H1 (cell line): Measurements from ENCODE around the gene GSDMA. TPM values are rescaled to one million over a fixed set of nuclear protein-coding genes. Genes with fewer than 3 reads are reported as not detected.

Experiments used
- CEBPB ChIP-seq: IDR thresholded peaks from 2 replicates; pipeline ENCODE4 v1.6.1; 2012; ENCODE audit warnings: low read depth, low read length
- EP300 ChIP-seq, 2 experiments: IDR thresholded peaks; 1 replicate in 1 of 2; 2 replicates in 1 of 2; pipeline ENCODE4 v1.6.1; 2011 to 2012; ENCODE audit warnings: low read depth in 2 of 2, low read length in 2 of 2, mild to moderate bottlenecking in 2 of 2, borderline replicate concordance in 1 of 2, inconsistent platforms in 1 of 2, moderate library complexity in 1 of 2
- GABPA ChIP-seq: IDR thresholded peaks from 2 replicates; pipeline ENCODE4 v1.6.1; 2011; ENCODE audit warnings: mild to moderate bottlenecking, low read length, moderate library complexity, borderline replicate concordance; ENCODE audit not compliant: insufficient read depth
- RAD21 ChIP-seq, 2 experiments: IDR thresholded peaks in 1 of 2; conservative IDR thresholded peaks in 1 of 2; 2 replicates each; pipeline ENCODE4 v1.6.1; 2011; ENCODE audit warnings: low read depth in 2 of 2, low read length in 2 of 2, improper control_type of control experiment in 1 of 2, inconsistent platforms in 1 of 2, mild to moderate bottlenecking in 1 of 2, moderate library complexity in 1 of 2
- RNF2 ChIP-seq: fragments of 200-900, 300-1000 bp; sonication (generic); IDR thresholded peaks from 2 replicates; pipeline ENCODE4 v1.7.1; 2016; ENCODE audit warnings: borderline replicate concordance, low read depth, mild to moderate bottlenecking, antibody characterized with exemption, low read length; ENCODE audit not compliant: poor library complexity, severe bottlenecking; ENCODE audit errors: missing control alignments
- SP4 ChIP-seq: IDR thresholded peaks from 2 replicates; pipeline ENCODE4 v1.6.1; 2012; ENCODE audit warnings: low read length, inconsistent platforms
- TAF1 ChIP-seq: IDR thresholded peaks from 2 replicates; pipeline ENCODE4 v1.6.1; 2011; ENCODE audit warnings: mild to moderate bottlenecking, low read depth, low read length
- polyA plus RNA-seq, 7 experiments: library from polyadenylated mRNA; depleted of rRNA in 3 of 7; stranded (reverse) in 5 of 7; unstranded in 2 of 7; fragments of >200 nt in 5 of 7; fragments of 200-250 nt in 2 of 7; gene quantifications; 1 replicate in 5 of 7; 2 replicates in 1 of 7; 4 replicates in 1 of 7; pipeline versions ENCODE4 v1.2.1 to v1.2.3, GENCODE V29; 2011 to 2013; ENCODE audit warnings: missing spikeins in 2 of 7, mixed read lengths in 2 of 7
- total RNA-seq: library from RNA; stranded (reverse); fragmentation: NEBNext Ultra II Directional; extraction: Animal tissue kit (Norgen Biotek cat#: 25700); gene quantifications from 2 replicates; pipeline ENCODE4 v1.2.1, GENCODE V29; 2021
- TF ChIP-seq, protein P1 (sequence below): fragments of 300-600 bp; sonication (generic); IDR thresholded peaks from 2 replicates; pipeline ENCODE4 v1.7.1; 2012; ENCODE audit warnings: low read length, moderate library complexity, mild to moderate bottlenecking, inconsistent platforms; ENCODE audit not compliant: insufficient replicate concordance

Gene GSDMA
- total and polyA plus RNA-seq, 2 of the 8 experiments (the other 6 are each of a cell fraction or from before 2014, with no cell fraction given) = 0.03 TPM; not detected in 1

DNA sequence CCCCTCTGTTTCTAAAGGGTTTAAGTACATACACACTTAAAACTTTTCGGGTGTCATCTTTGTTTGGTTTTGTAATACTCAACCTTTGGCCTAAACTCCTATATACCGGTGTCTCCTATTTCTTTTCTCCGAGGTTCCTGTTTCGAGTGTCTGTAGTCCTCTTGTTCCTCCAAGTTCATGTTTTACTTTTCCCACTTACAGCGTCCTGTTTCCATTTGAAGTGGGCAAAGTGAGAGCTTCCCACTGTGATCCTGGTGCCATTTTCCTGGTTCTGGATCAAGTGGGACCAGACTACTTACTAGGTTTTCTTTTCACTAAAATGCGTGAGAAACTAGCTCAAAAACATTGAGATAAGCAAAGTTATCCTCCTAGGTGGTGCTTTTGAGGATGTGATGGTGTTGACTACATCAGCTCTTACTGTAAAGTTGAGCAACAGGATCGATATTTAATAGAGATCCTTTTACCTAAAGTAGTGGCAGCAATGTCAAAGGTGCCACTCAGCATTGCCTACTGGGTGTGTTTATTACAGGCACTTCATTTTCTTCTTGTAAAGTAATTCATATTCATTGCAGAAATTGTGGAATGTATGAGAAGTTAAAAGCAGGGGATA, 19.1 kb downstream of the GSDMA start (continued):
- TF ChIP-seq, protein P1, sequence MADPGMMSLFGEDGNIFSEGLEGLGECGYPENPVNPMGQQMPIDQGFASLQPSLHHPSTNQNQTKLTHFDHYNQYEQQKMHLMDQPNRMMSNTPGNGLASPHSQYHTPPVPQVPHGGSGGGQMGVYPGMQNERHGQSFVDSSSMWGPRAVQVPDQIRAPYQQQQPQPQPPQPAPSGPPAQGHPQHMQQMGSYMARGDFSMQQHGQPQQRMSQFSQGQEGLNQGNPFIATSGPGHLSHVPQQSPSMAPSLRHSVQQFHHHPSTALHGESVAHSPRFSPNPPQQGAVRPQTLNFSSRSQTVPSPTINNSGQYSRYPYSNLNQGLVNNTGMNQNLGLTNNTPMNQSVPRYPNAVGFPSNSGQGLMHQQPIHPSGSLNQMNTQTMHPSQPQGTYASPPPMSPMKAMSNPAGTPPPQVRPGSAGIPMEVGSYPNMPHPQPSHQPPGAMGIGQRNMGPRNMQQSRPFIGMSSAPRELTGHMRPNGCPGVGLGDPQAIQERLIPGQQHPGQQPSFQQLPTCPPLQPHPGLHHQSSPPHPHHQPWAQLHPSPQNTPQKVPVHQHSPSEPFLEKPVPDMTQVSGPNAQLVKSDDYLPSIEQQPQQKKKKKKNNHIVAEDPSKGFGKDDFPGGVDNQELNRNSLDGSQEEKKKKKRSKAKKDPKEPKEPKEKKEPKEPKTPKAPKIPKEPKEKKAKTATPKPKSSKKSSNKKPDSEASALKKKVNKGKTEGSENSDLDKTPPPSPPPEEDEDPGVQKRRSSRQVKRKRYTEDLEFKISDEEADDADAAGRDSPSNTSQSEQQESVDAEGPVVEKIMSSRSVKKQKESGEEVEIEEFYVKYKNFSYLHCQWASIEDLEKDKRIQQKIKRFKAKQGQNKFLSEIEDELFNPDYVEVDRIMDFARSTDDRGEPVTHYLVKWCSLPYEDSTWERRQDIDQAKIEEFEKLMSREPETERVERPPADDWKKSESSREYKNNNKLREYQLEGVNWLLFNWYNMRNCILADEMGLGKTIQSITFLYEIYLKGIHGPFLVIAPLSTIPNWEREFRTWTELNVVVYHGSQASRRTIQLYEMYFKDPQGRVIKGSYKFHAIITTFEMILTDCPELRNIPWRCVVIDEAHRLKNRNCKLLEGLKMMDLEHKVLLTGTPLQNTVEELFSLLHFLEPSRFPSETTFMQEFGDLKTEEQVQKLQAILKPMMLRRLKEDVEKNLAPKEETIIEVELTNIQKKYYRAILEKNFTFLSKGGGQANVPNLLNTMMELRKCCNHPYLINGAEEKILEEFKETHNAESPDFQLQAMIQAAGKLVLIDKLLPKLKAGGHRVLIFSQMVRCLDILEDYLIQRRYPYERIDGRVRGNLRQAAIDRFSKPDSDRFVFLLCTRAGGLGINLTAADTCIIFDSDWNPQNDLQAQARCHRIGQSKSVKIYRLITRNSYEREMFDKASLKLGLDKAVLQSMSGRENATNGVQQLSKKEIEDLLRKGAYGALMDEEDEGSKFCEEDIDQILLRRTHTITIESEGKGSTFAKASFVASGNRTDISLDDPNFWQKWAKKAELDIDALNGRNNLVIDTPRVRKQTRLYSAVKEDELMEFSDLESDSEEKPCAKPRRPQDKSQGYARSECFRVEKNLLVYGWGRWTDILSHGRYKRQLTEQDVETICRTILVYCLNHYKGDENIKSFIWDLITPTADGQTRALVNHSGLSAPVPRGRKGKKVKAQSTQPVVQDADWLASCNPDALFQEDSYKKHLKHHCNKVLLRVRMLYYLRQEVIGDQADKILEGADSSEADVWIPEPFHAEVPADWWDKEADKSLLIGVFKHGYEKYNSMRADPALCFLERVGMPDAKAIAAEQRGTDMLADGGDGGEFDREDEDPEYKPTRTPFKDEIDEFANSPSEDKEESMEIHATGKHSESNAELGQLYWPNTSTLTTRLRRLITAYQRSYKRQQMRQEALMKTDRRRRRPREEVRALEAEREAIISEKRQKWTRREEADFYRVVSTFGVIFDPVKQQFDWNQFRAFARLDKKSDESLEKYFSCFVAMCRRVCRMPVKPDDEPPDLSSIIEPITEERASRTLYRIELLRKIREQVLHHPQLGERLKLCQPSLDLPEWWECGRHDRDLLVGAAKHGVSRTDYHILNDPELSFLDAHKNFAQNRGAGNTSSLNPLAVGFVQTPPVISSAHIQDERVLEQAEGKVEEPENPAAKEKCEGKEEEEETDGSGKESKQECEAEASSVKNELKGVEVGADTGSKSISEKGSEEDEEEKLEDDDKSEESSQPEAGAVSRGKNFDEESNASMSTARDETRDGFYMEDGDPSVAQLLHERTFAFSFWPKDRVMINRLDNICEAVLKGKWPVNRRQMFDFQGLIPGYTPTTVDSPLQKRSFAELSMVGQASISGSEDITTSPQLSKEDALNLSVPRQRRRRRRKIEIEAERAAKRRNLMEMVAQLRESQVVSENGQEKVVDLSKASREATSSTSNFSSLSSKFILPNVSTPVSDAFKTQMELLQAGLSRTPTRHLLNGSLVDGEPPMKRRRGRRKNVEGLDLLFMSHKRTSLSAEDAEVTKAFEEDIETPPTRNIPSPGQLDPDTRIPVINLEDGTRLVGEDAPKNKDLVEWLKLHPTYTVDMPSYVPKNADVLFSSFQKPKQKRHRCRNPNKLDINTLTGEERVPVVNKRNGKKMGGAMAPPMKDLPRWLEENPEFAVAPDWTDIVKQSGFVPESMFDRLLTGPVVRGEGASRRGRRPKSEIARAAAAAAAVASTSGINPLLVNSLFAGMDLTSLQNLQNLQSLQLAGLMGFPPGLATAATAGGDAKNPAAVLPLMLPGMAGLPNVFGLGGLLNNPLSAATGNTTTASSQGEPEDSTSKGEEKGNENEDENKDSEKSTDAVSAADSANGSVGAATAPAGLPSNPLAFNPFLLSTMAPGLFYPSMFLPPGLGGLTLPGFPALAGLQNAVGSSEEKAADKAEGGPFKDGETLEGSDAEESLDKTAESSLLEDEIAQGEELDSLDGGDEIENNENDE = no peak
- TF ChIP-seq RAD21 (IDR thresholded peaks at IDR 0.05 in 1 of 2, conservative IDR thresholded peaks at IDR 0.05 in 1 of 2; ENCODE audit: low read depth in 2 of 2, low read length in 2 of 2) (no peak), EP300 (IDR thresholded peaks at IDR 0.05; ENCODE audit: borderline replicate concordance in 1 of 2, low read depth in 2 of 2, low read length in 2 of 2) (no peak), SP4 (no peak), GABPA (no peak), TAF1 (no peak), CEBPB (no peak), RNF2 (no peak)
